Fibroblast of mammary gland (primary cell): Measurements from ENCODE around the gene ZNF846.
"Not testable (repeated sequence)": the region's sequence is repeated elsewhere in the genome, so short reads cannot be mapped to it uniquely, and the experiment has no call there.

Source experiments
- DNase-seq: peaks from one replicate; pipeline ENCODE4 v3.0.0-alpha.2; 2010; ENCODE audit warnings: low read depth
- H3K4me3 ChIP-seq: 2 replicates; pipeline ENCODE4 v1.5.1; 2011; ENCODE audit warnings: low read depth, mild to moderate bottlenecking, low read length, moderate library complexity; ENCODE audit not compliant: control insufficient read depth
- CTCF ChIP-seq: conservative IDR thresholded peaks from 2 replicates; pipeline ENCODE4 v1.5.1; 2011; ENCODE audit warnings: low read depth, low read length, inconsistent platforms; ENCODE audit not compliant: control insufficient read depth, insufficient read depth

ZNF846 gene

GRCh38 chr19:9789066-9789465, 20.5 kb upstream of the ZNF846 start:
- no peak for DNase-seq
- no peak overlapping the region for H3K4me3 ChIP-seq
- TF ChIP-seq CTCF: no peak

- not testable (repeated sequence) for DNase-seq, H3K4me3 ChIP-seq
Measured at GRCh38 chr19:9788604-9789003, 20.1 kb upstream of the ZNF846 start.

- no peak for TF ChIP-seq CTCF
- H3K4me3 ChIP-seq: no peak overlapping the region
Measured at GRCh38 chr19:9786819-9787218, 18.3 kb upstream of the ZNF846 start.

GRCh38 chr19:9786342-9786741, 17.8 kb upstream of the ZNF846 start:
- TF ChIP-seq CTCF: no peak
- peak overlapping the region; percentile 78 for H3K4me3 ChIP-seq
- no peak for DNase-seq

More at GRCh38 chr19:9786819-9787218, 18.3 kb upstream of the ZNF846 start:
- DNase-seq: no peak

GRCh38 chr19:9785367-9786331, 17.1 kb upstream of the ZNF846 start:
- DNase-seq: peak; percentile 93
- H3K4me3 ChIP-seq: peak overlapping the region; percentile 78
- TF ChIP-seq CTCF: no peak

- H3K4me3 ChIP-seq, DNase-seq: not testable (repeated sequence)
Measured at GRCh38 chr19:9784163-9784496, 15.6 kb upstream of the ZNF846 start.

GRCh38 chr19:9782338-9782737, 13.8 kb upstream of the ZNF846 start:
- no peak overlapping the region for H3K4me3 ChIP-seq
- DNase-seq: peak; percentile 23
- no peak for TF ChIP-seq CTCF
